ENCODE data around the gene PGAP3. TPM values are rescaled to one million over a fixed set of nuclear protein-coding genes. Genes with fewer than 3 reads are reported as not detected.

PGAP3 gene
- total RNA-seq, 1 donor from 2014 or later, result 10.7 TPM

GRCh38 chr17:39696731-39697130 is 8.9 kb upstream of the PGAP3 start:
- Histone ChIP-seq H3K27me3 (ENCODE audit: low read depth) (no peaks in the 10 kb centered on the region), H3K27ac (replicated peaks) (no peak overlapping the region), H3K9me3 (replicated peaks) (no peaks in the 10 kb centered on the region), H3K36me3 (no peaks in the 10 kb centered on the region), H3K4me3 (no peak overlapping the region), H3K4me1 (peaks cover 28% of the 10 kb centered on the region)
- intact Hi-C loops (cut with micrococcal nuclease), result no loop called here
- TF ChIP-seq CTCF (IDR thresholded peaks at IDR 0.05; ENCODE audit: borderline replicate concordance), result no peak
- no peak for DNase-seq

- no peaks in the 10 kb centered on the region for H3K27me3 ChIP-seq (ENCODE audit: low read depth)
- no peak for TF ChIP-seq CTCF (IDR thresholded peaks at IDR 0.05; ENCODE audit: borderline replicate concordance)
- no peak overlapping the region for H3K4me3 ChIP-seq
- intact Hi-C loops (cut with micrococcal nuclease), result no loop called here
- H3K36me3 ChIP-seq, result no peaks in the 10 kb centered on the region
- H3K27ac ChIP-seq (replicated peaks), result no peak overlapping the region
- H3K9me3 ChIP-seq (replicated peaks), result no peaks in the 10 kb centered on the region
- H3K4me1 ChIP-seq, result peaks cover 11% of the 10 kb centered on the region
- no peak for DNase-seq
Observed at GRCh38 chr17:39695089-39695474, 7.2 kb upstream of the PGAP3 start.

GRCh38 chr17:39694593-39694992 is 6.7 kb upstream of the PGAP3 start:
- no peak for TF ChIP-seq CTCF (IDR thresholded peaks at IDR 0.05; ENCODE audit: borderline replicate concordance)
- no peaks in the 10 kb centered on the region for H3K36me3 ChIP-seq
- intact Hi-C loops (cut with micrococcal nuclease), result no loop called here
- H3K4me3 ChIP-seq, result no peak overlapping the region
- H3K9me3 ChIP-seq (replicated peaks), result no peaks in the 10 kb centered on the region
- no peak overlapping the region for H3K27ac ChIP-seq (replicated peaks)
- peaks cover 6% of the 10 kb centered on the region for H3K4me1 ChIP-seq
- H3K27me3 ChIP-seq (ENCODE audit: low read depth), result no peaks in the 10 kb centered on the region
- DNase-seq, result no peak

GRCh38 chr17:39688945-39689344 is 1.1 kb upstream of the PGAP3 start:
- no peak for TF ChIP-seq CTCF (IDR thresholded peaks at IDR 0.05; ENCODE audit: borderline replicate concordance)
- H3K27ac ChIP-seq (replicated peaks), result no peak overlapping the region
- H3K4me3 ChIP-seq, result peak overlapping the region; percentile 74
- peaks cover 20% of the 10 kb centered on the region for H3K36me3 ChIP-seq
- intact Hi-C loops (cut with micrococcal nuclease), result no loop called here
- H3K4me1 ChIP-seq, result peaks cover 24% of the 10 kb centered on the region
- H3K27me3 ChIP-seq (ENCODE audit: low read depth), result no peaks in the 10 kb centered on the region
- DNase-seq, result no peak
- no peaks in the 10 kb centered on the region for H3K9me3 ChIP-seq (replicated peaks)

GRCh38 chr17:39688475-39688835 is 598 bp upstream of the PGAP3 start:
- Histone ChIP-seq H3K4me3 (peak overlapping the region; percentile 74), H3K36me3 (peaks cover 24% of the 10 kb centered on the region), H3K27me3 (ENCODE audit: low read depth) (no peaks in the 10 kb centered on the region), H3K27ac (replicated peaks) (peak overlapping the region; percentile 95), H3K9me3 (replicated peaks) (no peaks in the 10 kb centered on the region), H3K4me1 (peaks cover 24% of the 10 kb centered on the region)
- no peak for TF ChIP-seq CTCF (IDR thresholded peaks at IDR 0.05; ENCODE audit: borderline replicate concordance)
- DNase-seq, result no peak
- intact Hi-C loops (cut with micrococcal nuclease), result no loop called here

GRCh38 chr17:39687101-39687545 is 734 bp downstream of the PGAP3 start:
- Histone ChIP-seq H3K27me3 (ENCODE audit: low read depth) (no peaks in the 10 kb centered on the region), H3K4me1 (peaks cover 24% of the 10 kb centered on the region), H3K9me3 (replicated peaks) (no peaks in the 10 kb centered on the region), H3K36me3 (peaks cover 27% of the 10 kb centered on the region), H3K4me3 (peak overlapping the region; percentile 74), H3K27ac (replicated peaks) (peak overlapping the region; percentile 95)
- TF ChIP-seq CTCF (IDR thresholded peaks at IDR 0.05; ENCODE audit: borderline replicate concordance), result no peak
- DNase-seq, result no peak
- intact Hi-C loops (cut with micrococcal nuclease), result no loop called here
